ENCODE results near the gene NCOR1.

GRCh38 chr17:16025202-16025601 lies 190.1 kb downstream of the NCOR1 start:
- TF ChIP-seq TAF1 (IDR thresholded peaks at IDR 0.05; ENCODE audit: low read depth) (no peak), REST (IDR thresholded peaks at IDR 0.05; ENCODE audit: low read depth) (no peak), RAD21 (IDR thresholded peaks at IDR 0.05; ENCODE audit: low read depth) (no peak), USF1 (IDR thresholded peaks at IDR 0.05) (no peak), YY1 (IDR thresholded peaks at IDR 0.05; ENCODE audit: low read depth) (no peak), FOXM1 (IDR thresholded peaks at IDR 0.05; ENCODE audit: borderline replicate concordance, low read depth) (no peak), NFIC (IDR thresholded peaks at IDR 0.05) (no peak), ZBTB7A (IDR thresholded peaks at IDR 0.05; ENCODE audit: low read depth) (no peak)

Data from Ishikawa (cell line).